Heart left ventricle (tissue), 16 donors: ENCODE results near the gene FHL1. TPM values are rescaled to one million over a fixed set of nuclear protein-coding genes. Genes with fewer than 3 reads are reported as not detected.

Experiments
- ATAC-seq, 4 donors: fragments of 200-7000 bp; cut with Tn5 transposase; one replicate each; pipeline ENCODE4 v1.9.1; 2020 to 2022; ENCODE audit warnings: moderate library complexity in 4 of 4, mild to moderate bottlenecking in 3 of 4, moderate number of reproducible peaks in 1 of 4
- DNase-seq, 5 donors: peaks; one replicate each; pipeline ENCODE4 v3.0.0-alpha.2; 2020
- H3K27ac ChIP-seq, 12 donors: fragments of 200-600 bp; sonication (generic) in 4 of 12; one replicate each; pipeline versions ENCODE4 v1.5.0 to v1.8.0; 2016 to 2022; ENCODE audit warnings: mild to moderate bottlenecking in 2 of 12
- H3K27me3 ChIP-seq, 9 donors: fragments of 200-600 bp; sonication (generic) in 2 of 9; one replicate each; pipeline versions ENCODE4 v1.5.1 to v1.8.0; 2016 to 2022; ENCODE audit warnings: mild to moderate bottlenecking in 3 of 9
- H3K36me3 ChIP-seq, 9 donors: fragments of 200-600 bp; sonication (generic) in 2 of 9; one replicate each; pipeline versions ENCODE4 v1.5.0 to v1.8.0; 2018 to 2022; ENCODE audit warnings: mild to moderate bottlenecking in 2 of 9
- H3K4me1 ChIP-seq, 12 donors: fragments of 200-600 bp; sonication (generic) in 4 of 12; one replicate each; pipeline versions ENCODE4 v1.5.0 to v1.8.0; 2016 to 2022; ENCODE audit warnings: mild to moderate bottlenecking in 3 of 12
- H3K4me3 ChIP-seq, 12 donors: fragments of 200-600 bp; sonication (generic) in 4 of 12; one replicate each; pipeline versions ENCODE4 v1.5.0 to v1.8.0; 2017 to 2022; ENCODE audit warnings: mild to moderate bottlenecking in 9 of 12, moderate library complexity in 4 of 12
- H3K9me3 ChIP-seq, 12 donors: fragments of 200-600 bp; sonication (generic) in 4 of 12; one replicate each; pipeline versions ENCODE4 v1.5.0 to v1.8.0; 2016 to 2022; ENCODE audit warnings: mild to moderate bottlenecking in 1 of 12
- POLR2A ChIP-seq, 2 donors: fragments of 450-650 bp; IDR thresholded peaks; one replicate each; pipeline ENCODE4 v1.6.1; 2017; ENCODE audit warnings: antibody characterized with exemption in 2 of 2, mild to moderate bottlenecking in 2 of 2, moderate library complexity in 2 of 2
- WGBS, 4 donors: extraction: QIAGEN DNeasy Blood & Tissue Kit in 2 of 4; methylation state at CpG; one replicate each; pipeline versions ENCODE4 v1.1.5 to v1.1.7; 2013 to 2018; 5-methylcytosine and 5-hydroxymethylcytosine counted together
- intact Hi-C, 10 donors: fragments of 100-400 bp; cut with DNase I; formaldehyde crosslinking; loops; one replicate each; pipeline versions ENCODE4 v1.11.1 to v1.14.2; 2022
- polyA plus RNA-seq, 2 donors: library from polyadenylated mRNA; stranded (reverse); fragments of 200-250 nt; gene quantifications; one replicate each; pipeline ENCODE4 v1.2.3, GENCODE V29; 2013
- total RNA-seq, 9 donors: library from RNA; depleted of rRNA in 2 of 9; stranded (reverse); fragments of >200 nt in 2 of 9; fragmentation: NEBNext Ultra II Directional in 3 of 9; extraction: Animal tissue kit (Norgen Biotek cat#: 25700) in 3 of 9; gene quantifications; one replicate each; pipeline versions ENCODE4 v1.1.0 to v1.2.4, GENCODE V29; 2016 to 2023
- TF ChIP-seq, protein P1 (sequence below), 12 donors: fragments of 200-600 bp; sonication (generic) in 4 of 12; IDR thresholded peaks; one replicate each; pipeline versions ENCODE4 v1.5.0 to v1.8.0; 2018 to 2022; ENCODE audit warnings: antibody characterized with exemption in 12 of 12, mild to moderate bottlenecking in 5 of 12
- donor health status: ischemic (EF 13 %, LVEDD 7.1; RV severe dilation, severe dysfunction).
- donor health status: healthy with polysubstance abuse.
- donor health status: DM: no; HTN: yes; CAD: no.
- donor health status: DM: no; HTN: no; CAD: no.
- donor health status: ischemic (EF 25% LVEDD 6.9; RV normal size, moderate dysfunction).
- donor health status: ischemic (EF 25% LVEDD 5.7; RV mildly dilated, moderate dysfunction).
- donor health status: healthy.
- donor health status: DM: yes; HTN: yes; CAD: no.
- donor health status: ischemic (EF 35%, LVEDD 5.7; RV mildly dilated, moderate dysfunction).
- donor health status: nonischemic (EF 11% LVEDD 7.7; RV severe dilation, severe dysfunction).
- donor health status: DM: yes; HTN: yes; CAD: no.
- donor health status: PGD.
- donor health status: ischemic (EF 29% LVEDD 5.4; RV normal size, mild dysfunction).
- donor health status: nonischemic (EF 23%, LVEDD 6.1; RV moderate dilation, normal function).

The FHL1 gene
- total and polyA plus RNA-seq, 11 donors: 1,119 to 4,800 (median 2,127) TPM

GRCh38 chrX:136182414-136182813, 35.1 kb downstream of the FHL1 start:
- WGBS, 4 donors: 49 to 64% (median 60%) methylated on average over 3 of the region's 3 CpGs
- TF ChIP-seq POLR2A (IDR thresholded peaks at IDR 0.05): no peak
- TF ChIP-seq, protein P1, sequence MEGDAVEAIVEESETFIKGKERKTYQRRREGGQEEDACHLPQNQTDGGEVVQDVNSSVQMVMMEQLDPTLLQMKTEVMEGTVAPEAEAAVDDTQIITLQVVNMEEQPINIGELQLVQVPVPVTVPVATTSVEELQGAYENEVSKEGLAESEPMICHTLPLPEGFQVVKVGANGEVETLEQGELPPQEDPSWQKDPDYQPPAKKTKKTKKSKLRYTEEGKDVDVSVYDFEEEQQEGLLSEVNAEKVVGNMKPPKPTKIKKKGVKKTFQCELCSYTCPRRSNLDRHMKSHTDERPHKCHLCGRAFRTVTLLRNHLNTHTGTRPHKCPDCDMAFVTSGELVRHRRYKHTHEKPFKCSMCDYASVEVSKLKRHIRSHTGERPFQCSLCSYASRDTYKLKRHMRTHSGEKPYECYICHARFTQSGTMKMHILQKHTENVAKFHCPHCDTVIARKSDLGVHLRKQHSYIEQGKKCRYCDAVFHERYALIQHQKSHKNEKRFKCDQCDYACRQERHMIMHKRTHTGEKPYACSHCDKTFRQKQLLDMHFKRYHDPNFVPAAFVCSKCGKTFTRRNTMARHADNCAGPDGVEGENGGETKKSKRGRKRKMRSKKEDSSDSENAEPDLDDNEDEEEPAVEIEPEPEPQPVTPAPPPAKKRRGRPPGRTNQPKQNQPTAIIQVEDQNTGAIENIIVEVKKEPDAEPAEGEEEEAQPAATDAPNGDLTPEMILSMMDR (IDR thresholded peaks at IDR 0.05): no peak

DNA sequence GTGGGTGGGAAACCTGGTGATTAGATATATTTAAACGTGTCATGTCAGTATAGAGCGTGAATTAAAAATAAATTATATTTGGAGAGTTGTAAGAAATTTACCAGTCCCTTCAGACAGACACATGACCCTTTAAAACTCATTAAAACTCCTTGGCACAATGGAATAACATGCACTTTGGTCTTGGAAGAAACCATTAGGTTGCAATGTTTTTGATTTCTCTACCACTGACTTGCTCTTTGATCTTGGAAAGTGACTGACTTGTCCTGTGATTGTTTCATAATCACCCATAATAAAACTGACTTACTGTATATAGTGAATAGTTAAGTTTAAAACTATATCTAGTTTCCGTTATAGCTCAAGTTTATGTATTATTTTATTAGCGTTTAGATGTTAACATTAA, 35.8 kb downstream of the FHL1 start:
- DNase-seq: no peak
- H3K4me1 ChIP-seq: peaks cover 0 to 81% (median 22%) of the 10 kb centered on the region in 12 donors
- intact Hi-C loops: no loop called here
- H3K27me3 ChIP-seq: peaks cover 0 to 6% (median 0%) of the 10 kb centered on the region in 9 donors
- 65 to 72% (median 70%) methylated on average over 4 of the region's 4 CpGs for WGBS, 4 donors
- no peak overlapping the region for H3K4me3 ChIP-seq
- peaks cover 0 to 5% (median 0%) of the 10 kb centered on the region in 9 donors for H3K36me3 ChIP-seq
- peak overlapping the region; percentile 9 to 90 (median 77) for H3K27ac ChIP-seq
- H3K9me3 ChIP-seq: no peaks in the 10 kb centered on the region
- ATAC-seq: no peak
- TF ChIP-seq, protein P1 (IDR thresholded peaks at IDR 0.05): no peak
- no peak for TF ChIP-seq POLR2A (IDR thresholded peaks at IDR 0.05)

More at GRCh38 chrX:136182414-136182813, 35.1 kb downstream of the FHL1 start:
- Histone ChIP-seq H3K9me3 (no peaks in the 10 kb centered on the region), H3K27ac (peak overlapping the region in 9 of 12 donors; percentile 28 to 90 (median 82)), H3K27me3 (peaks cover 0 to 6% (median 0%) of the 10 kb centered on the region in 9 donors), H3K36me3 (peaks cover 0 to 5% (median 0%) of the 10 kb centered on the region in 9 donors), H3K4me1 (peaks cover 0 to 87% (median 22%) of the 10 kb centered on the region in 12 donors), H3K4me3 (no peak overlapping the region)
- ATAC-seq: no peak
- no peak for DNase-seq
- intact Hi-C loops: no loop called here

DNA sequence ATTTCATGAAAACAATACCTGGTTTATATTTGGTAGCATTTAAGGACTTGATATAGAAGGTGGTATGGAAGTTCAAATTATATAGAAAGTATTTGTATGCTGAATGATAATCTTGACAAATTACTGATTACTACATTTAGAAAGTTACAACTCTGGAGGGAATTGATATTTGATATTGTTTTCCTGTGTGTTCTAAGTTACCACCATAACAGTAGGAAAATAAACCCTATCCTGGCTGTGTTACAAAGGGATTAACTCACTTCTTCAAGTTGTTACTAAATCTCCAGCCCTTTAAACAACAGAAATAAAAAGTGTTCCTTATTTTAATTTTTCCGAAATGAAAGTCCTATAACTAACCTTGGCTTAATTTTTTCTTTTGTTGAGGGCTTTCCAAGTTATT, 36.6 kb downstream of the FHL1 start:
- H3K27me3 ChIP-seq: peaks cover 0 to 6% (median 0%) of the 10 kb centered on the region in 9 donors
- ATAC-seq: no peak
- H3K4me1 ChIP-seq: peaks cover 0 to 83% (median 28%) of the 10 kb centered on the region in 12 donors
- H3K9me3 ChIP-seq: no peaks in the 10 kb centered on the region
- 19 to 35% (median 27%) methylated on average over 1 of the region's 1 CpG for WGBS, 4 donors
- H3K27ac ChIP-seq: peak overlapping the region; percentile 22 to 90 (median 77)
- no peak for DNase-seq
- intact Hi-C loops: no loop called here
- peak overlapping the region in 4 of 12 donors; percentile 3 to 32 (median 10) for H3K4me3 ChIP-seq
- peaks cover 0 to 5% (median 0%) of the 10 kb centered on the region in 9 donors for H3K36me3 ChIP-seq
- TF ChIP-seq, protein P1 (IDR thresholded peaks at IDR 0.05): no peak

GRCh38 chrX:136185401-136186022, 38.2 kb downstream of the FHL1 start:
- peak; percentile 68 to 88 (median 84) for ATAC-seq
- no peak for TF ChIP-seq POLR2A (IDR thresholded peaks at IDR 0.05)
- TF ChIP-seq, protein P1 (IDR thresholded peaks at IDR 0.05): no peak
- DNase-seq: no peak
- Histone ChIP-seq H3K4me3 (peak overlapping the region in 3 of 12 donors; percentile 1 to 21 (median 7)), H3K36me3 (peaks cover 0 to 5% (median 0%) of the 10 kb centered on the region in 9 donors), H3K27me3 (peaks cover 0 to 6% (median 0%) of the 10 kb centered on the region in 9 donors), H3K9me3 (no peaks in the 10 kb centered on the region), H3K4me1 (peaks cover 0 to 84% (median 41%) of the 10 kb centered on the region in 12 donors), H3K27ac (peak overlapping the region; percentile 44 to 90 (median 78))
- intact Hi-C loops: no loop called here
- 9 to 26% (median 17%) methylated on average over 8 of the region's 8 CpGs for WGBS, 4 donors
